ENCODE data around the gene BAZ1B. TPM values are rescaled to one million over a fixed set of nuclear protein-coding genes. Genes with fewer than 3 reads are reported as not detected.

The BAZ1B gene
- total and polyA plus RNA-seq, 9 of the 15 experiments (the other 6 are each of a cell fraction or from before 2014, with no cell fraction given): 15.0 to 134 (median 79.5) TPM

DNA sequence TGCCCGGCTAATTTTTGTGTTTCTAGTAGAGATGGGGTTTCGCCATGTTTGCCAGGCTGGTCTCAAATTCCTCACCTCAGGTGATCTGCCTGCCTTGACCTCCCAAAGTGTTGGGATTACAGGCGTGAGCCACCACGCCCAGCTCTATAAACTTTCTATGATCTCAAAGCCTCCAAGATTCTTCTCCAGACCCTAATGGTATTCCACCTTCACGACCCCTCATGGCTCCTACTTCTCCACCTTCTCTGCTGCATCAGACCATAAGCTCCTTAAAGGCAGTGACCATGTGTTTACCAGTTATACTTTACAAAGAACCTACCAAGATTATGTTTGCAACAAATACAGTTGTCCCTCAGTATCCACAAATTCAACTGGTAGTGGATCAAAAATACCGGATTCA is 10.1 kb upstream of the BAZ1B start (continued):
- TF ChIP-seq EP400 (IDR thresholded peaks at IDR 0.05) (no peak), NBN (IDR thresholded peaks at IDR 0.05; ENCODE audit: low read depth) (no peak), NFYB (IDR thresholded peaks at IDR 0.05; ENCODE audit: extremely low read depth, insufficient read length) (no peak), NFIC (IDR thresholded peaks at IDR 0.05) (no peak)
- TF ChIP-seq, protein P1, sequence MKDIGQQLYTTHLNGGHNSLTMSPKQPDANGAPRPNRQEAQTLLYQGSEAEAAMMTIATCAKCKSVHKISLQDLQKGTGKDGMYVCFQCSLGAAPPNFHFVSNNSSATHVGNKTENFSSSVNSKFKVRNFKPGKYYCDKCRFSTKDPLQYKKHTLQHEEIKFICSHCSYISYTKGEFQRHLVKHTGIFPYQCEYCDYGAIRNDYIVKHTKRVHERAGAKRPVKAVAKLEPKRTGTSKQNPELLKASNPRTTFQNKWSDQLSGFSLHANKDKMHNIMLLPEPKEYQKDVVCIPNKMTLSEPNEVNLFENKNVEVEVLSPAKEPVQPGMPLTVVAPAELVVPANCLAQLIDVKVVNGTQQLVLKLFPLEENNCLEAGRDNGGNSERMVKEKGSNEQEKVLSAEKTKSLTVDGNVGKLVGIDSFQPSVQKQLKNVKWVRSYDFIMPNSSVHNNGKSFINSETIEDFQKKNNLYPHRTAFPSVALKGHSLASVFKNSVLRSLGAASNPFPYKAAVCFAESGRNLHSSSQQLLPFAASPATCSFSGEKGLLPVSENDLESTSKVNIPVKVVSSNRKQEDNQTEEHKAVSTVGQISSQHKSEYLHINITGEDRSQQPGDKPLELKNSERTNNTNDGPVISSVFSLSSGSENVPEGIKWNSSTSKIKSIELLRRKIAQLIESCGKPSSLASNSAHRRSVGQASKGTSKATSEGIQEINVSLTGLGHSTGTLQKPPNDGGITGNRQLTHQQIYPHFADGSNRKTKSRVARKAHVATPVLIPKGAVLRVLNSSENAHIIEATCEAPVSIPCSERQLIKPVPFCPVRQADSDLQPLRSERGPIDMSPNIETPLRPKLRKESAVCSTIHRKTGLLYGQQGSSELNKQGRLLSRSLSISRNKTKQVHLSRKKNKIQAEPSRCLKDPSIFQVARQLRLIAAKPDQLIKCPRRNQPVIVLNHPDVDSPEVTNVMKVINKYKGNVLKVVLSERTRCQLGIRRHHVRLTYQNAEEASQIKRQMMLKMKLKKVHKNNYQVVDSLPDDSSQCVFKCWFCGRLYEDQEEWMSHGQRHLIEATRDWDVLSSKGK (CRISPR knock-in tag; IDR thresholded peaks at IDR 0.05): no peak
- TF ChIP-seq, protein P2, sequence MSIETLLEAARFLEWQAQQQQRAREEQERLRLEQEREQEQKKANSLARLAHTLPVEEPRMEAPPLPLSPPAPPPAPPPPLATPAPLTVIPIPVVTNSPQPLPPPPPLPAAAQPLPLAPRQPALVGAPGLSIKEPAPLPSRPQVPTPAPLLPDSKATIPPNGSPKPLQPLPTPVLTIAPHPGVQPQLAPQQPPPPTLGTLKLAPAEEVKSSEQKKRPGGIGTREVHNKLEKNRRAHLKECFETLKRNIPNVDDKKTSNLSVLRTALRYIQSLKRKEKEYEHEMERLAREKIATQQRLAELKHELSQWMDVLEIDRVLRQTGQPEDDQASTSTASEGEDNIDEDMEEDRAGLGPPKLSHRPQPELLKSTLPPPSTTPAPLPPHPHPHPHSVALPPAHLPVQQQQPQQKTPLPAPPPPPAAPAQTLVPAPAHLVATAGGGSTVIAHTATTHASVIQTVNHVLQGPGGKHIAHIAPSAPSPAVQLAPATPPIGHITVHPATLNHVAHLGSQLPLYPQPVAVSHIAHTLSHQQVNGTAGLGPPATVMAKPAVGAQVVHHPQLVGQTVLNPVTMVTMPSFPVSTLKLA (conservative IDR thresholded peaks at IDR 0.05): no peak
